NCI-H1436 treated with DMSO at 0.1 percent for 48 hours (cell line): Measurements from ENCODE around the gene UQCR11.

Source experiments
- DNase-seq: peaks from one replicate; lab custom pipeline; 2025; lab: John Stamatoyannopoulos, UW

UQCR11 gene

DNA sequence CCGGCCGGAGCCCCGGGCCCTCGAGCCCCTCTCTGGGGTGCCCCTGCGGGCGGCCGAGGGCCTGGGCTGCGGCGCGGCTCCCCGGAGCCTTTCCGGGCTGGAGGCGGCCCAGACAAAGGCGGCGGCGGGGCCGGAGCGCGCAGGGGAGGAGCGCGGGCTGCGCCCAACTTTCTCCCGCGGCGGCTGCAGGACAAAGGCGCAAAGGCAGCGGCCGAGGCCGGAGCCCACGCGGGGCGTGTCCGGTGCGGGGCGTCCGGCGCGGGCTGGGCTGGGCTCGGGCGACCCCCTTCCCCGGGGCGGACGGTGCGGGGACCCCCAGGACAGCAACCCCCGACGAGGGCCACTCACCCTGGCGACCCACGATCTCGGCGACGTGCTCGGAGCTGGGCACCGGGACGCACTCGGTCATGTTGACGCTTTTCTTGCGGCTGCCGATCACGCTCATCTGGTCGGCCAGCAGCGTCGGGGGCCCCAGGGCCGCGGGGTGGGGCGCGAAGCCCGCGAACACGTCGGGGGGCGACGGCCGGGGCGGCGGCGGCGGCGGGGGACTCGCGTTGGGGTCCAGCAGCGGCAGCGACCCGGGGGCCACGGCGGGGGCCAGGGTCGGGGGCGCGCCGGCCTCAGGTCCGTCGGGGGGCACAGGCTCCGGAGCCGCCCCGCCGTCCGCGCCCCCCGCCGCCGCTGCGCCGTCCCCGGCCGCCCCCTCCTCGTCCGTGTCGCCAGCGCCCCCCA lies 38.0 kb downstream of the UQCR11 start:
- DNase-seq: no peak

DNA sequence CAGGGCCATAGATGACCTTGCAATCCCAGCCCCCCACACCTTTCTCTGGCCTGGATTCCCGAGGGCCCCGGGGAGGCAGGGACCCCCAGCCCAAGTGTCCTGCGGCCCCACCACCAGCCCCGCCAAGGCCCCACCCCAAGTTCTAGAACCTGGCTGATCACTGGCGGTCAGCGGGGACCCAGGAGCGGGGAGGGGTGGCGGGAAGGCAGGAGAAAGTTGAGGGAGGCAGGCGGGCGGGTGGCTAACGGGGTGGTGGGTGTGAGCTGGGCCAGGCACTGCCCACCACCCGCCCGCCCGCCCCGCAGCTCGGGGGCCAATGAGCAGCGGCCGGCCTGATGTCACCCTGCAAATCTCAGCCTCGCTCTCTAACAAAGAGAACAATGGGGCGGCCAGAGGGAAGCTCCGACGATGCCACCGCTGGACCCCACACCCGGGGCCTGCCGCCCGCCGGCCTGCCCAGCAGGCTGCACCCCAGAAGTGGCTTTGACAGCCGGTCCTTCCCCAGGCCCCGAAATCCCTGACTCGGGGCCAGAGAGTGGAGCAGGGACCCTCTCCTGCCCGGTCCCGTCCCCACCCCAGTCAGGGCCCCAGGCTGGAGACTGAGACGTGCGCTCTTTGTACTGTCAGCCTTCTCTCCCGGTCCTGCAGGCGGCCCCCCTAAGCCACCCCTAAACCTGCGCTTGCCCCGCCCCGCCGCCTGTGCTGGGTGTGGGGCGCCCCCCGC lies 38.7 kb downstream of the UQCR11 start:
- DNase-seq: no peak

- no peak for DNase-seq
These were observed 42.0 kb downstream of the UQCR11 start for GRCh38 chr19:1563251-1563650.

- no peak for DNase-seq
These were observed 43.9 kb downstream of the UQCR11 start for GRCh38 chr19:1561236-1561842.

- DNase-seq: no peak
These were observed 44.9 kb downstream of the UQCR11 start for GRCh38 chr19:1560286-1560882.

DNA sequence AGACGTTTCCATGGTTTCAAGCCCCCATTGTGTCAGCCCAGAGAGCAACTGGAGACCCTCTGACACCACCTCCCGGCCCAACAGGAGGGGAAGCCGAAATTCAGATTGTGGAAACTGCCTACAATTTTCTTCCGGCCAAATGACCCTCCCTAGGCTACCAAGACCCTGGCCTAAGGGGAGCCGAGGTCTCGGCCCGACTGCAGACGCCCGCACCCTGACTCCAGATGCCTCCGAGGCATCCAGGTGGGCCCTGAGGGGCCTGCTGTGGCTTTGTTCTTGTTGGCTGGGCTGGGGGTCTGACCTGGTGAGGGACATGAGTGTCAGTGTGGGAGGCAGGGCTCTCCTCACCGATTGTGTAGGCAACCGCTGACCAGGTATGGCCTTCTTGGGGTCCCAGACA lies 46.7 kb downstream of the UQCR11 start:
- no peak for DNase-seq

- no peak for DNase-seq
These were observed 48.7 kb downstream of the UQCR11 start for GRCh38 chr19:1556390-1557070.

- no peak for DNase-seq
These were observed 49.5 kb downstream of the UQCR11 start for GRCh38 chr19:1555487-1556389.

- DNase-seq: no peak
These were observed 50.3 kb downstream of the UQCR11 start for GRCh38 chr19:1554968-1555367.

- DNase-seq: no peak
These were observed 51.8 kb downstream of the UQCR11 start for GRCh38 chr19:1553415-1553814.

DNA sequence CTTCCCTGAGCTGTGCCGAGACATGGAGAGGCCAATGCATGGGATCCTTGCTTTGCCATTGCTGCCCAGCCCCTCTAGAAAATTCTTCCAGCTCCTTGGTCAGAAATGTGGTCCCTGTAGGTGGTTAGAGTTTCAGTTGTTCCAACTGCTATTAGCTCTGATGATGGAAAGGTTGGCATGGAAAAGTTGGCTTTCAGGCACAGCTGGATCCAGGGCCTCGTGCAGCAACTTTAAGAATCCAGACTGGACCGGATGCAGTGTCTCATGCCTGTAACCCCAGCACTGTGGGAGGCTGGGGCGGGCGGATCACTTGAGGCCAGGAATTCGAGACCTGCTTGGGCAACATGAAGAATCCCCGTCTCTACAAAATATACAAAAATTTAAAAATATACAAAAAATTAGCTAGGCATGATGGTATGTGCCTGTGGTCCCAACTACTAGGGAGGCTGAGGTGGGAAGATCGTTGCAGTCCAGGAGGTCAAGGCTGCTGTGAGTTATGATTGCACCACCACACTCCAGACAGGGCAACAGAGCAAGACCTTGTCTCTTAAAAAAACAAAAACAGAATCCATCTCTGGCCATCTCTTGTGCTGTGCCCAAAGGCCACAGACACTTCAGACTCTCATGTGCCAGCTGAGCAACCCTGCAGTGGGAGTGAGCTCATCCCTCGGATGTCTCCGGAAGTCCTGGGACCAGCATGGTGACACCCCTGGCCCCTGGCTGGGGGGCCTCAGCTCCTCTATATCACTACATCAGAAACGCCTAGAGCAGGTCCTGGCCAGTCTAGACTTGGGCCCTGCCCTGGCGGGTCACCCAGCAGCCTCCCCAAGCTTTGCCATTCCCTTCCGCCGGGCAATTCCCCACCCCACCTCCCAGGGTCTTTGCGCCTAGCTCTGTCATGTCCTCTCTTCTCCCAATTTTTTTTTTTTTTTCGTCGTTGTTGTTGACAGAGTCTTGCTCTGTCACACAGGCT lies 53.9 kb downstream of the UQCR11 start:
- DNase-seq: no peak

- no peak for DNase-seq
These were observed 55.8 kb downstream of the UQCR11 start for GRCh38 chr19:1549332-1549945.
